22Rv1 (cell line): ENCODE measurements around the gene USP28.
A peak's percentile ranks its signal among the peaks of the same experiment; 100 is the strongest.
"Not testable (repeated sequence)": the region's sequence is repeated elsewhere in the genome, so short reads cannot be mapped to it uniquely, and the experiment has no call there.

Source experiments
- H3K27ac ChIP-seq: fragments of 450-650 bp; 2 replicates; pipeline ENCODE4 v1.5.1; 2017
- ZFX ChIP-seq: fragments of 450-650 bp; IDR thresholded peaks from 2 replicates; pipeline ENCODE4 v1.6.1; 2017; ENCODE audit warnings: antibody characterized with exemption, borderline replicate concordance
- TF ChIP-seq, protein P1 (sequence below): fragments of 450-650 bp; IDR thresholded peaks from 2 replicates; pipeline ENCODE4 v1.5.1; 2017; ENCODE audit warnings: mild to moderate bottlenecking

USP28 gene, protein sequence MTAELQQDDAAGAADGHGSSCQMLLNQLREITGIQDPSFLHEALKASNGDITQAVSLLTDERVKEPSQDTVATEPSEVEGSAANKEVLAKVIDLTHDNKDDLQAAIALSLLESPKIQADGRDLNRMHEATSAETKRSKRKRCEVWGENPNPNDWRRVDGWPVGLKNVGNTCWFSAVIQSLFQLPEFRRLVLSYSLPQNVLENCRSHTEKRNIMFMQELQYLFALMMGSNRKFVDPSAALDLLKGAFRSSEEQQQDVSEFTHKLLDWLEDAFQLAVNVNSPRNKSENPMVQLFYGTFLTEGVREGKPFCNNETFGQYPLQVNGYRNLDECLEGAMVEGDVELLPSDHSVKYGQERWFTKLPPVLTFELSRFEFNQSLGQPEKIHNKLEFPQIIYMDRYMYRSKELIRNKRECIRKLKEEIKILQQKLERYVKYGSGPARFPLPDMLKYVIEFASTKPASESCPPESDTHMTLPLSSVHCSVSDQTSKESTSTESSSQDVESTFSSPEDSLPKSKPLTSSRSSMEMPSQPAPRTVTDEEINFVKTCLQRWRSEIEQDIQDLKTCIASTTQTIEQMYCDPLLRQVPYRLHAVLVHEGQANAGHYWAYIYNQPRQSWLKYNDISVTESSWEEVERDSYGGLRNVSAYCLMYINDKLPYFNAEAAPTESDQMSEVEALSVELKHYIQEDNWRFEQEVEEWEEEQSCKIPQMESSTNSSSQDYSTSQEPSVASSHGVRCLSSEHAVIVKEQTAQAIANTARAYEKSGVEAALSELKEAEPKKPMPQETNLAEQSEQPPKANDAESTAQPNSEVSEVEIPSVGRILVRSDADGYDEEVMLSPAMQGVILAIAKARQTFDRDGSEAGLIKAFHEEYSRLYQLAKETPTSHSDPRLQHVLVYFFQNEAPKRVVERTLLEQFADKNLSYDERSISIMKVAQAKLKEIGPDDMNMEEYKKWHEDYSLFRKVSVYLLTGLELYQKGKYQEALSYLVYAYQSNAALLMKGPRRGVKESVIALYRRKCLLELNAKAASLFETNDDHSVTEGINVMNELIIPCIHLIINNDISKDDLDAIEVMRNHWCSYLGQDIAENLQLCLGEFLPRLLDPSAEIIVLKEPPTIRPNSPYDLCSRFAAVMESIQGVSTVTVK

DNA sequence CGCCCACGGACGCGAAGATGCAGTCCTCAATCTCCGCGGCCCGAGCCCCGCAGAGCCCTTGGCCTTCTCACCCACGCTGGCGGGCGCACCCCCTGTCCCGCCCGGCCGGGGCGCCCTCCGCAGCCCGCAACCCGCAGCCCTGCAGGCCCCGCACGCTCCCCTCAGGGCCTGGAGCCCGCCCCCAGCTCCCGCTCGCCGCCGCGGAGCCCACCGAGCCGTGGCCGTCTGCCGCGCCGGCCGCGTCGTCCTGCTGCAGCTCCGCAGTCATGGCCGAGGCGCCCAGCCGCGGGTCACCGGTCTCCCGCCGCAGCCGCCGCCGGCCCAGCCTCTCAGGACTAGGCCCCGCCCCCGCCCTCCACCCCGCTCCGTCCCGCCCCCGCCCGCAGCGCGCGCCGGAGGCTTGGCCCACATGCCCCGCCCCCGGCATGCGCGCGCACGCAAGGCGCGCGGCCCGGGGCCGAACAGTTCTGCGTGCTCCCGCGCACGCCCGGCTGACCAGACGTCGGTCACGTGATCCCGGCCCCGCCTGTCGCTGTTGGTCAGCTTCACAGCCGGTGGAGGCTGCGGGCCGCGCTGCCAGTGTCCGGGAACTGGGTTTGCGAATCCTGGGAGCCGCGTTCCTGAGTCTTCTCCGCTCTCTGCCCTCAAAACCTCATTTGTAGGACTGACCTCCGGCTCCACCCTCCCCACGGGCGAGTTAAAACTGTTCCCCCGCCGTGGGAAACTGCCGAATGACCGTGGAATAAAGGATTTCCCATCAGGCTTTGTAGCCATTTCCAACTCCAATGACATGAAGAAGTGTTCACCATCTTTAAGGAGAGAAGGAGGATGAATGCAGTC is at the start of gene USP28:
Gene USP28, minus strand, starts transcription at position 339 of the 840 bp plus-strand sequence. Its CDS starts 71 bp downstream, at position 268.
- H3K27ac ChIP-seq = peak within 1 kb of the TSS; percentile 91
- TF ChIP-seq, protein P1, sequence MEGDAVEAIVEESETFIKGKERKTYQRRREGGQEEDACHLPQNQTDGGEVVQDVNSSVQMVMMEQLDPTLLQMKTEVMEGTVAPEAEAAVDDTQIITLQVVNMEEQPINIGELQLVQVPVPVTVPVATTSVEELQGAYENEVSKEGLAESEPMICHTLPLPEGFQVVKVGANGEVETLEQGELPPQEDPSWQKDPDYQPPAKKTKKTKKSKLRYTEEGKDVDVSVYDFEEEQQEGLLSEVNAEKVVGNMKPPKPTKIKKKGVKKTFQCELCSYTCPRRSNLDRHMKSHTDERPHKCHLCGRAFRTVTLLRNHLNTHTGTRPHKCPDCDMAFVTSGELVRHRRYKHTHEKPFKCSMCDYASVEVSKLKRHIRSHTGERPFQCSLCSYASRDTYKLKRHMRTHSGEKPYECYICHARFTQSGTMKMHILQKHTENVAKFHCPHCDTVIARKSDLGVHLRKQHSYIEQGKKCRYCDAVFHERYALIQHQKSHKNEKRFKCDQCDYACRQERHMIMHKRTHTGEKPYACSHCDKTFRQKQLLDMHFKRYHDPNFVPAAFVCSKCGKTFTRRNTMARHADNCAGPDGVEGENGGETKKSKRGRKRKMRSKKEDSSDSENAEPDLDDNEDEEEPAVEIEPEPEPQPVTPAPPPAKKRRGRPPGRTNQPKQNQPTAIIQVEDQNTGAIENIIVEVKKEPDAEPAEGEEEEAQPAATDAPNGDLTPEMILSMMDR = no peak
- TF ChIP-seq ZFX = no peak

DNA sequence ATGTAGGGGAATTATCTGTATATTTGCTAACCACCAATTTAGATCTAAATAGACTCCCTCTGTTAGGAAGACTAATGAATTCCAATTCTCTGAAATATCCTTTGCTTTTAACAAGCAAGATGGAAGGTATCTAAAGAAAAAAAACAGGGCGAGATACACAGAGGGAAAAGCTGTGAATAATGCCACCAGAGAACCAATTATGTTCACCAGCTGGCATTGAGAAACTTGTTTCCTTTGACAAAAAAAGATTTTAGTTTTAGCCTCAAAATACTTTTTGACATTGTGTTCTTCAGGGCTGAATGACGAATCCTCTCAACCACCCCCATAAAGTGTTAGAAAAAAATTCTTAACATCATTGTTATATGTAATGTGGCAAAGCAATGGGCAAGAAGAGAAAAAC is 48.2 kb upstream of the USP28 start:
- no peak overlapping the region for H3K27ac ChIP-seq
- TF ChIP-seq ZFX = no peak
- TF ChIP-seq, protein P1 = no peak

DNA sequence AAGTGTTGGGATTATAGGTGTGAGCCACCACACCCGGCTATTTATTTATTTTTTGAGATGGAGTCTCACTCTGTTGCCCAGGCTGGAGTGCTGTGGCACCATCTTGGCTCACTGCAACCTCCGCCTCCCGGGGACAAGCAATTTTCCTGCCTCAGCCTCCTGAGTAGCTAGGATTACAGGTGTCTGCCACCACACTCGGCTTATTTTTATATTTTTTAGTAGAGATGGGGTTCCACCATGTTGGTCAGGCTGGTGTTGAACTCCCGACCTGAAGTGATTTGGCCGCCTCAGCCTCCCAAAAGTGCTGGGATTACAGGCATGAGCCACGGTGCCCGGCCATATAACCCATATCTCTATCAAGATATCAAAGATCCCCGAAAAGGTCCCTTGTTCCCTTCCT is 36.1 kb upstream of the USP28 start:
- H3K27ac ChIP-seq = not testable (repeated sequence)

DNA sequence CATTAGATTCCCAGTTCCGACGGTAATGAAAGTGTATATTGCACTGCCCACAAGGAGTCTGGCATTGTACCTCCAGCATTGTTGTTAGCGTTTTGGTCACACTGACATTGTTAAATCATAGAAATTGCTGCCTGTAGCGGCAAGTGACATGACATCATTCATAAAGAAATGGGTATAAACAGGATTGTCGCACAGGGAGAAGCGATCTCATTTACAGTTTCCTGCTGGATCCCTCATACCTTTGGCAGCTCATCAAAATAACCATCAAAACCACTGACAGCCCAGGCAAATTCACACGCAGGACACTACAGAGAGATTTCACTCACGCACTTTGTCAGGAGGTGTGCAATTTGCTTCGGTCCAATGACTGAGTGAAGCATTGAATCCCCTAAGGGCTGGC is 32.7 kb upstream of the USP28 start:
- TF ChIP-seq, protein P1 = no peak
- TF ChIP-seq ZFX = no peak
- no peak overlapping the region for H3K27ac ChIP-seq

DNA sequence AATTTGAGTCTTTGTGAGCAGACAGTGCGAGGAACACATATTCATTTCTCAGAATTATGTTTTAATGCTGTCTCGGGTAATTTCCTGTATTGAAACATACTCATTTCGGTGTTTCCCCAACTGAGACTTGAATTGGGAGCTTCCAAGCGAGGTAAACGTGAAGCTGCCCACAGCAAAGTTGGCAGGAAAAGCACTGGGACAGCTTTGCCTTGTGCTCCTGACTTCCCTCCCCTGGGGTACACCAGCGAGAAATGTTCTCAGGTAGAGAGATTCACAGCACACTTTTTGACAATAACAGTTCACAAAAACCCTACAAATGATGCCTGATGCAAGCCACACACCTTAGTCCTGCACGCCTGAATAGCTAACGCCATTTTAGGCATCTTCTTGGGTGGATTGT is 32.3 kb upstream of the USP28 start:
- TF ChIP-seq, protein P1 = no peak
- no peak for TF ChIP-seq ZFX
- H3K27ac ChIP-seq = no peak overlapping the region

DNA sequence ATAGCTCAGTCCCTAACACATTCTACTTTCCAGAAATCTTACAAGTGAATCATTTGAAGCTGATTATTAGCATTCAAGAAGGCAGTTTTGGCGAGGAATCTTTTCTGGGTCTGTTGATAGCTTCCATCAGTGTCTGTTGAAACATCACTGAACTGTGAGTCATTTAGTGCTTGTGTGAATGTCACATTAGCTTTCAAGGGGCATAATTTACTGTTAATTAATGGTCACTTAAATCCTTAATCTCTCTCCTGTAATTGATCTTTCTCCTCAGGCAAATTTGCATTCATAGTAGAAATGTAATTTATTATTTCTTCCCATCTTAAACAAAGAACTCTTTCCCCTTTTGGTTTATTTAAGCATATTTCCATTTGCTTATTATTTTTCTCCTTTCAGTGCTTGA is 31.8 kb upstream of the USP28 start:
- TF ChIP-seq, protein P1 = no peak
- no peak for TF ChIP-seq ZFX
- H3K27ac ChIP-seq = no peak overlapping the region

DNA sequence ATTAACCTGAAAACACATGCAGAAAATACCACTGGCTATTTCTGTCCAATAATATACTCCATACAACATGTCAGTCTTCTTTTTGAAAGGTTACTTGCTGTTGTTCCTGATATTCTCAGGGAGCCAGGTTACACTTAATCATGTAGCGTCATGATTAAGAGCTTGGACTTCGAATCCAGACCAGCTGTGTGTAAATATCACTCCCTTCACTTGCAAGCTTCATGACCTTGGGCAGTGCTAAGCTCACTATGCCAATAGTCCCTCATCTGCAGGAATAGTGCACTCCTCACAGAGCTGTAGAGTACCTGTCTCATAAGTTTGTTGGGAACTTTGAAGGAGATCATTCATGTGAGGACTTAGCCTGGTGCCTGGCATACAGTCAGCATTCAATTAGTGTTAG is 31.1 kb upstream of the USP28 start:
- peak overlapping the region; percentile 64 for H3K27ac ChIP-seq
- no peak for TF ChIP-seq ZFX
- TF ChIP-seq, protein P1 = peak; percentile 46
